Psoas muscle (tissue), 8 donors: ENCODE results near the gene AP4E1. TPM values are rescaled to one million over a fixed set of nuclear protein-coding genes. Genes with fewer than 3 reads are reported as not detected.
"Not testable (repeated sequence)": the region's sequence is repeated elsewhere in the genome, so short reads cannot be mapped to it uniquely, and the experiment has no call there.

ENCODE experiments used
- ATAC-seq, 4 donors: fragments of 200-7000 bp; cut with Tn5 transposase; one replicate each; pipeline ENCODE4 v1.9.1; 2020; ENCODE audit warnings: moderate library complexity in 3 of 4, mild to moderate bottlenecking in 2 of 4
- DNase-seq, 2 donors: peaks; one replicate each; pipeline ENCODE4 v3.0.0-alpha.2; 2020
- H3K27ac ChIP-seq: fragments of 200-600 bp; one replicate; pipeline ENCODE4 v1.8.0; 2022
- H3K27me3 ChIP-seq, 3 donors: fragments of 200-600 bp in 1 of 3; one replicate each; pipeline versions ENCODE4 v1.6.1 to v1.8.0; 2013 to 2022; ENCODE audit warnings: low read length in 2 of 3, mild to moderate bottlenecking in 2 of 3, moderate library complexity in 1 of 3; ENCODE audit not compliant: insufficient read depth in 3 of 3
- H3K36me3 ChIP-seq, 2 donors: fragments of 200-600 bp in 1 of 2; one replicate each; pipeline versions ENCODE4 v1.6.1 to v1.8.0; 2013 to 2022; ENCODE audit warnings: low read depth in 1 of 2, mild to moderate bottlenecking in 1 of 2, moderate library complexity in 1 of 2; ENCODE audit not compliant: insufficient read depth in 1 of 2
- H3K4me1 ChIP-seq: fragments of 200-600 bp; one replicate; pipeline ENCODE4 v1.8.0; 2022
- H3K4me3 ChIP-seq: fragments of 200-600 bp; one replicate; pipeline ENCODE4 v1.8.0; 2022; ENCODE audit warnings: mild to moderate bottlenecking
- H3K9me3 ChIP-seq: fragments of 200-600 bp; one replicate; pipeline ENCODE4 v1.8.0; 2022
- WGBS, 3 donors: extraction: QIAGEN DNeasy Blood & Tissue Kit; methylation state at CpG; one replicate each; pipeline versions ENCODE4 v1.1.6 to v1.1.7; 2013; 5-methylcytosine and 5-hydroxymethylcytosine counted together
- intact Hi-C, 2 donors: fragments of 100-400 bp; cut with DNase I; formaldehyde crosslinking; loops; one replicate each; pipeline versions ENCODE4 v1.11.0 to v1.14.2; 2022
- polyA plus RNA-seq, 3 donors: library from polyadenylated mRNA; stranded (reverse); fragments of 200-250 nt; gene quantifications; one replicate each; pipeline ENCODE4 v1.2.3, GENCODE V29; 2013
- total RNA-seq, 4 donors: library from RNA; stranded (reverse); fragmentation: NEBNext Ultra II Directional in 2 of 4; extraction: Animal tissue kit (Norgen Biotek cat#: 25700) in 2 of 4; gene quantifications; one replicate each; pipeline versions ENCODE4 v1.2.1 to v1.2.4, GENCODE V29; 2021 to 2023
- TF ChIP-seq, protein P1 (sequence below): fragments of 200-600 bp; IDR thresholded peaks from one replicate; pipeline ENCODE4 v1.8.0; 2022; ENCODE audit warnings: antibody characterized with exemption
- donor health status: healthy with polysubstance abuse.
- donor health status: DM: no; HTN: no; CAD: no; lungs with moderate emphysema.
- donor health status: Bipolar disorder and iron deficiency.
- donor health status: healthy.
- donor health status: DM: yes; HTN: yes; CAD: no.
- donor health status: DM: no; HTN: no; CAD: no.
- donor health status: DM: no; HTN: no; CAD: no.
- donor health status: DM: yes; HTN: yes; CAD: no.

AP4E1 gene
- total and polyA plus RNA-seq, 7 donors = 4.4 to 16.6 (median 11.9) TPM

DNA sequence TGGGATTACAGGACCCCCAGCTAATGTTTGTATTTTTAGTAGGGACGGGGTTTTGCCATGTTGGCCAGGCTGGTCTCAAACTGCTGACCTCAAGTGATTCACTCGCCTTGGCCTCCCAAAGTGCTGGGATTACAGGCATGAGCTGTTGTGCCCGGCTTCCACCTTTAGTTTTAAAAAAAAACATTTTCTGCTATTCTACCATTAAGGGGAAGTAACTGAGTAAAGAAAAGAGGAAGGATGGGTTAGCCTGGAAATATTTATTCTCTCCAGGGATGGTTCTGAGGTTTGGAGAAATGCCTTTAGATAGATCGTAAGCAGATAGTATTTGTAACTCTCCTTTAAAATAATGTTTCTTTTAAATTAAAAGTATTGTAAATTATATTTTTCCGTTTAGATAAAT is 3.1 kb downstream of the AP4E1 start:
- no peaks in the 10 kb centered on the region for H3K27me3 ChIP-seq
- H3K27ac ChIP-seq = no peak overlapping the region
- intact Hi-C loops = no loop called here
- TF ChIP-seq, protein P1, sequence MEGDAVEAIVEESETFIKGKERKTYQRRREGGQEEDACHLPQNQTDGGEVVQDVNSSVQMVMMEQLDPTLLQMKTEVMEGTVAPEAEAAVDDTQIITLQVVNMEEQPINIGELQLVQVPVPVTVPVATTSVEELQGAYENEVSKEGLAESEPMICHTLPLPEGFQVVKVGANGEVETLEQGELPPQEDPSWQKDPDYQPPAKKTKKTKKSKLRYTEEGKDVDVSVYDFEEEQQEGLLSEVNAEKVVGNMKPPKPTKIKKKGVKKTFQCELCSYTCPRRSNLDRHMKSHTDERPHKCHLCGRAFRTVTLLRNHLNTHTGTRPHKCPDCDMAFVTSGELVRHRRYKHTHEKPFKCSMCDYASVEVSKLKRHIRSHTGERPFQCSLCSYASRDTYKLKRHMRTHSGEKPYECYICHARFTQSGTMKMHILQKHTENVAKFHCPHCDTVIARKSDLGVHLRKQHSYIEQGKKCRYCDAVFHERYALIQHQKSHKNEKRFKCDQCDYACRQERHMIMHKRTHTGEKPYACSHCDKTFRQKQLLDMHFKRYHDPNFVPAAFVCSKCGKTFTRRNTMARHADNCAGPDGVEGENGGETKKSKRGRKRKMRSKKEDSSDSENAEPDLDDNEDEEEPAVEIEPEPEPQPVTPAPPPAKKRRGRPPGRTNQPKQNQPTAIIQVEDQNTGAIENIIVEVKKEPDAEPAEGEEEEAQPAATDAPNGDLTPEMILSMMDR = no peak
- H3K9me3 ChIP-seq = no peaks in the 10 kb centered on the region
- no peak overlapping the region for H3K4me3 ChIP-seq
- WGBS, 3 donors = 79 to 86% (median 80%) methylated on average over 5 of the region's 5 CpGs
- DNase-seq = no peak
- ATAC-seq = no peak
- peaks cover 0 to 50% of the 10 kb centered on the region in 2 donors for H3K36me3 ChIP-seq
- peaks cover 22% of the 10 kb centered on the region for H3K4me1 ChIP-seq

DNA sequence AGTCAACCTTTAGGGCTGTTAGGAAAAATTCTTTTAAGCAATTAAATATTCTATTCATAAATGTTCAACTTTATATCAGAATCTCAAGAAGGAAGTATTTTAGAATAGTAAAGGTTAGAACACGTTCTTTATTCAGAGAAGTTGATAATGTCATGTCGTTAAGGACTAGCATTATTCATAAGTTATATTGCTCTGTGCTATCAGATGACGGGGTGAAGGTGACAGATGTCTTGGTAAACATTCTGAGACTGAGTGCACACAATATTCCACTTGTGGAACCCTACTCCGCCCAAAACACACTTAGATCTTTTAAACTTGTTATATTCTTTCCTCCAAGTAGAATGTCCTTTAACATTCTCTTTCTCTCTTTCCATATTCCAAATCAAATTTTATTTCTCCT is 7.9 kb downstream of the AP4E1 start:
- no peaks in the 10 kb centered on the region for H3K9me3 ChIP-seq
- H3K27ac ChIP-seq = no peak overlapping the region
- peaks cover 0 to 92% of the 10 kb centered on the region in 2 donors for H3K36me3 ChIP-seq
- H3K4me1 ChIP-seq = peaks cover 4% of the 10 kb centered on the region
- TF ChIP-seq, protein P1 = no peak
- H3K27me3 ChIP-seq = no peaks in the 10 kb centered on the region
- ATAC-seq = no peak
- 65 to 91% (median 80%) methylated on average over 4 of the region's 4 CpGs for WGBS, 3 donors
- intact Hi-C loops = no loop called here
- no peak overlapping the region for H3K4me3 ChIP-seq
- DNase-seq = no peak

DNA sequence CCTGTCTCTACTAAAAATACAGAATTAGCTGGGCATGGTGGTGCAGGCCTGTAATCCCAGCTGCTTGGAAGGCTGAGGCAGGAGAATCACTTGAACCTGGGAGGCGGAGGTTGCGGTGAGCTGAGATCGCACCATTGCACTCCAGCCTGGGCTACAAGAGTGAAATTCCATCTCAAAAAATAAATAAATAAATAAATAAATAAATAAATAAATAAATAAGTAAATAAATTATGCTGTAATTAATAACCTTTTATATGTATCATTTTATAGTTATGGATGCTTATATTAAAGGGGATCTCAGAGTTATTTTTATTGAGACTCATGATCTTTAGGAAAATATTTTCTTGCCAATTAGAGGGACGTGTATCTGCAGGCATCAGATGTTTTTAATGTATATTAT is 10.9 kb downstream of the AP4E1 start:
- H3K27me3 ChIP-seq, DNase-seq, intact Hi-C loops, H3K4me1 ChIP-seq, H3K9me3 ChIP-seq, H3K27ac ChIP-seq, H3K4me3 ChIP-seq, ATAC-seq: not testable (repeated sequence)
- 95 to 99% (median 98%) methylated on average over 4 of the region's 4 CpGs for WGBS, 3 donors
- H3K36me3 ChIP-seq = peaks cover 0 to 86% of the 10 kb centered on the region in 2 donors

DNA sequence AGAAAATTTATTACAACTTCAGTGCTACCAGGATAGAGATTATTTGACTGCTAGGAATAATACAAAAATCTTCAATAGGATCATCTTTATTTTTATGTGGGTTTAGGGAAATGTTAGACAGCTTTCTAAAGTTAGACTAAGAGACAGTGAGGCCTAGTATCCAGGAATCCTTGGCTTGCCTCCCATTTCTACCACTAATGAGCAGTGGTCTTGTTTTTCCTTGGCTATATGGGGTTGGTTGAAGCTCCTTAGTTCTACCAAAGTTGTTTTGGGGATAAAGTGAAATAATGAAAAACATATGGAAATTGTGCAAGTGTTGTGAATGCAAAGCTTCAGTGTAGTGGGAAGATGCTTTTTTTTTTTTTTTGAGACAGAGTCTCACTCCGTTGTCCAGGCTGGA is 16.8 kb downstream of the AP4E1 start:
- Histone ChIP-seq H3K4me1 (no peaks in the 10 kb centered on the region), H3K27ac (no peak overlapping the region), H3K4me3 (no peak overlapping the region), H3K27me3 (no peaks in the 10 kb centered on the region), H3K9me3 (no peaks in the 10 kb centered on the region), H3K36me3 (peaks cover 0 to 89% of the 10 kb centered on the region in 2 donors)
- DNase-seq (no peak), ATAC-seq (no peak)
- TF ChIP-seq, protein P1 = no peak
- intact Hi-C loops = no loop called here
- WGBS, 3 donors = 83 to 100% (median 86%) methylated on average over 1 of the region's 1 CpG

DNA sequence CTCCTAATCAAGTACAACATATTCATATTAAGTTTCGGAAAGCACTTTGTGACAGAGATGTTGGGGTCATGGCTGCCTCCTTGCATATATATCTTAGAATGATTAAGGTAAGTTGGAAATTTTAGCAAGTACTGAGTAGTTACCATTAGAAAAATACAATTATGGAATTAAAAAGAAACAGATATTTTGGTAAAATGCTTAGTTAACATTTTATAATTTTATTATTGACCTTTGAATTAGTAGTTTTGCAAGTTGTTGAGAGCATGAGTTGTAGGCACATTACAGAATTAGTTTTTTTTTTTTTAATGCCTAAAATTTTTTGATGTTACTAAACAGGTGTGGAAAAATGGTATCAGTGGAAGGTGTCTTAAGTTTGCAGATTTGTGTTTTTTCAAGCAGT is 20.6 kb downstream of the AP4E1 start:
- WGBS, 3 donors = 93 to 100% (median 99%) methylated on average over 1 of the region's 1 CpG
- H3K27me3 ChIP-seq = no peaks in the 10 kb centered on the region
- TF ChIP-seq, protein P1 = no peak
- ATAC-seq (no peak), DNase-seq (no peak)
- no peak overlapping the region for H3K27ac ChIP-seq
- no peaks in the 10 kb centered on the region for H3K4me1 ChIP-seq
- no peaks in the 10 kb centered on the region for H3K9me3 ChIP-seq
- intact Hi-C loops = no loop called here
- no peak overlapping the region for H3K4me3 ChIP-seq
- H3K36me3 ChIP-seq = peaks cover 5 to 96% of the 10 kb centered on the region in 2 donors
